Activated CD4-positive, alpha-beta T cell treated with anti-CD3 and anti-CD28 coated beads, Interleukin-2, amount 10 ng/mL, durations not matched to agents 7 days and 5 days (primary cell): ENCODE results near the gene RHOU. TPM values are rescaled to one million over a fixed set of nuclear protein-coding genes. Genes with fewer than 3 reads are reported as not detected.

Experiments
- CTCF ChIA-PET: fragments of 350-600 bp; sonication (Branson Sonifier 250); formaldehyde crosslinking; loops from one replicate; lab custom pipeline; 2021; ENCODE audit warnings: antibody characterized with exemption; lab: Charles Lee
- POLR2A ChIA-PET: fragments of 350-600 bp; sonication (Branson Sonifier 250); formaldehyde crosslinking; loops from one replicate; lab custom pipeline; 2021; ENCODE audit warnings: antibody characterized with exemption; lab: Charles Lee
- DNase-seq: peaks from one replicate; pipeline ENCODE4 v3.0.0-alpha.2; 2020
- H3K27ac Mint-ChIP-seq: one replicate; pipeline ENCODE4 v1.8.0; 2021; ENCODE audit warnings: mild to moderate bottlenecking, moderate library complexity, mixed read lengths
- H3K27me3 Mint-ChIP-seq: one replicate; pipeline ENCODE4 v1.8.0; 2021; ENCODE audit warnings: mixed read lengths
- H3K36me3 Mint-ChIP-seq: one replicate; pipeline ENCODE4 v1.8.0; 2021; ENCODE audit warnings: low read depth, mixed read lengths
- H3K4me1 Mint-ChIP-seq: one replicate; pipeline ENCODE4 v1.8.0; 2021; ENCODE audit warnings: mixed read lengths
- H3K4me3 Mint-ChIP-seq: one replicate; pipeline ENCODE4 v1.8.0; 2021; ENCODE audit warnings: mild to moderate bottlenecking, moderate library complexity, mixed read lengths
- H3K9me3 Mint-ChIP-seq: one replicate; pipeline ENCODE4 v1.8.0; 2021; ENCODE audit warnings: mixed read lengths
- total RNA-seq, 2 experiments: library from RNA; stranded (reverse); gene quantifications; one replicate each; pipeline ENCODE4 v1.2.3, GENCODE V29; 2021

Gene RHOU
- total RNA-seq, 2 experiments from 2014 or later: 7.9 to 8.4 TPM

DNA sequence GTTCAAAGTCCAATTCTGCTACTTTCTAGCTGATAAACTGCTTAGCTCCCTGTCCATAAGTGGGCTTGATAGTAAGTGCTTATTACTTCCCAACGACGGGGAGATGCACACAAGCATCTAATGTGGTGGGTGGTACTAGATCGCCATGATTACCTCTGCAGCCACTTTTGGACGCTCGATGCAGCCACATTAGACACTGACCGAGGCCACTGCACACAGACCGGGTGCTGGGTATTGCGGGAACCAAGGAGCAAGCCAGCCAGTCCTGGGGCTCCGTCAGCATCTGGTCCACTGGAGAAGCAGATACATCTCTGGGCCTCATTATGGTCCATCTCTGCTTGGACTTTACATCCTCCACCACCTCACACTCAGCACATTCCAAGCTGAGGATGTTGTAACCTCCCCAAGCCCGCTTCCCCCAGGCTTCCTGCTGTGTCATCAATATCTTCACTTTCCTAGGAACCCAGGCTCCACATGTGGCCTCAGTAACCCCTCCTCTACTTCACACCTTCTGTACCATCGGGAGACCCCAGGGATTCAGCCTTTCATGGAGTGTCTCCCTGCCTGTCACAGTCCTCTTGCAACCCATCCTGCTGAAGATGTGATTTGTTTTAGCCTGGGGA lies 48.2 kb downstream of the RHOU start:
- H3K4me1 Mint-ChIP-seq: no peaks in the 10 kb centered on the region
- H3K4me3 Mint-ChIP-seq: no peak overlapping the region
- peaks cover 4% of the 10 kb centered on the region for H3K9me3 Mint-ChIP-seq
- no peaks in the 10 kb centered on the region for H3K36me3 Mint-ChIP-seq
- ChIA-PET POLR2A (no interaction called here), CTCF (interaction anchor here (0.6 to 1.4 kb wide), 3 partner anchors 8 to 707 kb away, joined by 3 to 4 read pairs (median 3); no protein-coding TSS in a partner anchor)
- H3K27ac Mint-ChIP-seq: no peak overlapping the region
- H3K27me3 Mint-ChIP-seq: peaks cover 3% of the 10 kb centered on the region
- no peak for DNase-seq

DNA sequence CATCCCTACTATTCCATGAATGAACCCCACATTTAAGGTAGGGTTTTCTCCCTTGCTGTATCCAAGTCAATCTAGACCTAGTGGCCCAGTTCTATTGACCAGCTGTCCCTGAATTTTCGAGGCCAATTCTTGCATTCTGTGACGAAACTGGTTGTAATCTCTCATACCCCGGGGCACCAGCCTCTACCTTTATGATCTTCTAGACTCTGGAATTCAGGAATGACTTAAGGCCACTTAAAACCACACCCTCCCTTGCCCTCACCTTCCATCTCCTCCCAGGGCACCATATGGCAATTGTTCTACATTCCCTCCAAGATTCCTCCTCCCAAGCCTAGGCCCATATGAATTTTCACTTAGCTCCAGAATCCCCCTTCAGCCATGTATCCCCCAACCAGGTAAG lies 48.9 kb downstream of the RHOU start:
- CTCF ChIA-PET: interaction anchor here (1.3 to 1.4 kb wide), 2 partner anchors 9 to 23 kb away, joined by 3 read pairs; no protein-coding TSS in a partner anchor

DNA sequence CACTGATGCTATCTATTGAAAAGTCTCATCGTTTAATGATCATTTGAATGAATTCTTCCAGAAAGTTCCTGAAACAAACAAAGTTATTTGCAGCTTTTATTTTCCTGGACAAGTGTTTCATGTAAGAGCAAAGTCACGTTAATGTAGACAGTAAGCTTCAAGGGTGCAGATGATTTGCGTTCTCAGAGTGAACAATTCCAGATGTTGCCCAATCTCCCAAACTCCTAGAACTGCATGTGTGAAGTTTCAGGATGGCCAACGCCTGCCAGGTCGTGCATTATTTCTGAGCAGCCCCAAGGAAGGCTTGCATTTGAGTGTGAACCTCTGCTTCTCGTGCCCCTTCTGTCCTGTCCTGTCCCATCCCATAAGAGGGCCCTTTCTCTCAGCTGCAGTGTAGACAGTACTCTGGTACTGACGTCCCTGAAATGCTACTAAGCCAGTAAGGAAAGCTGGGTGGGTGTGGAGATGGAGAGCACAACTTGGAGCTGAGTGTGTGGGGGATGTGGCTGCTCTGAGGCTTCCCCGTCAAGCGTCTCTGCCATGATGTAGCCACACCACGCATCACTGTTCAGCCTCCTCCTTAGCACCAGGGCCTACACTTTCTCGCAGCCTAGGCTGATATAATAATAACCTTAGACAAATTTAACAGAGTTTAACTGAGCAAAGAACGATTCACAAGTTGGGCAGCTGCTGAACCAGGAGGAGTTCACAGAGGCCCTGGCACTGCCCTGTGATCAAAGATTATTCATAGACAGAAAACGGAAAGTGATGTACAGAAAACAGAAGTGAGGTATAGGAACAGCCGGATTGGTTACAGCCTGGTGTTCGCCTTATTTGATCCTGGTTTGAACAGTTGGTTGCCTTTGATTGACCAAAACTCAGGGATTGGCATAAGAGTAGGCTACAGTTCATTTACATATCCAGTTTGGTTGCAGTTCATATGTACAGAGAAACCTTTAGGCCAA lies 50.4 kb downstream of the RHOU start:
- Mint-ChIP-seq H3K9me3 (peaks cover 4% of the 10 kb centered on the region), H3K27me3 (no peaks in the 10 kb centered on the region), H3K4me3 (no peak overlapping the region), H3K36me3 (no peaks in the 10 kb centered on the region), H3K4me1 (peaks cover 7% of the 10 kb centered on the region), H3K27ac (no peak overlapping the region)
- no peak for DNase-seq
- ChIA-PET CTCF (interaction anchor here (1.0 to 1.3 kb wide), 2 partner anchors 7 to 13 kb away, joined by 3 read pairs; no protein-coding TSS in a partner anchor), POLR2A (no interaction called here)

More for the DNA sequence above, 48.9 kb downstream of the RHOU start:
- peaks cover 3% of the 10 kb centered on the region for H3K27me3 Mint-ChIP-seq
- no peaks in the 10 kb centered on the region for H3K36me3 Mint-ChIP-seq
- POLR2A ChIA-PET: no interaction called here
- peak overlapping the region; percentile 17 for H3K27ac Mint-ChIP-seq
- no peaks in the 10 kb centered on the region for H3K4me1 Mint-ChIP-seq
- H3K9me3 Mint-ChIP-seq: peaks cover 4% of the 10 kb centered on the region
- DNase-seq: no peak
- no peak overlapping the region for H3K4me3 Mint-ChIP-seq

DNA sequence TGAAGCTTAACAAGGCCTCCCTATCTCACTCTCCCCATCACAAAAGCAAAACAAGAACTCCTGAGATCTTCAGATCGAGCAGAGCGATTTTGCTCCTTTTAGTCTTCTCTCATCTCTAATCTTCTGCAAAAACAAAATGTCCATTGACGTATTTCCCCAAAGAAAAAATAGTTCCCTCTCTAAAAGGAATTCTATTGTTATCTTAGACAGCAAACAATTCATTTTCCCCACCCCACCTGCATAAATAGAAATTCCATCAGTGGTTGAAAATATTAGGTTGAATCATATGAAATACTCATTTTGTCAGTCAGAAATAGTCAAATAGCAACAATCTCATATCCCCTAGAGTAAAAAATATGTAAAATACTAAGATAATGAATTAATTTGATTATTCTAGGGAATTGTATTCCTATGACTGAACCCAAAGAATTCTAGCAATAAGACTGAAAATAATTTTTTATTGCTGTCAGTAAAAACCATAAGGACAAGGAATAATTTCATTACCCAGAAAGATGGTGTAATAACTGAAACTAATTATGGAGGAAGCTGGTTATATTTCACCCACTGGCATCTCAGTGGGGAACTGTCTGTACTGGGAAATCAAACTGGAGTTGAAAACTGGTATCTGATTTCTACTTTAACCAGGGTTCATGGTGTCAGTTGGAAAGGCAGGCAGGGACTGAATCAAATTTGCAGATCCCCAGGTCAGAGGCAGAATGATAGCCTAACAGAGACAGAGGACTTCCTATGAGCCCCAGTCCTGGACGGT lies 51.3 kb downstream of the RHOU start:
- Mint-ChIP-seq H3K4me3 (no peak overlapping the region), H3K27ac (no peak overlapping the region), H3K9me3 (peaks cover 4% of the 10 kb centered on the region), H3K27me3 (no peaks in the 10 kb centered on the region), H3K4me1 (peaks cover 13% of the 10 kb centered on the region), H3K36me3 (no peaks in the 10 kb centered on the region)
- POLR2A ChIA-PET: no interaction called here
- CTCF ChIA-PET: no interaction called here
- DNase-seq: no peak

DNA sequence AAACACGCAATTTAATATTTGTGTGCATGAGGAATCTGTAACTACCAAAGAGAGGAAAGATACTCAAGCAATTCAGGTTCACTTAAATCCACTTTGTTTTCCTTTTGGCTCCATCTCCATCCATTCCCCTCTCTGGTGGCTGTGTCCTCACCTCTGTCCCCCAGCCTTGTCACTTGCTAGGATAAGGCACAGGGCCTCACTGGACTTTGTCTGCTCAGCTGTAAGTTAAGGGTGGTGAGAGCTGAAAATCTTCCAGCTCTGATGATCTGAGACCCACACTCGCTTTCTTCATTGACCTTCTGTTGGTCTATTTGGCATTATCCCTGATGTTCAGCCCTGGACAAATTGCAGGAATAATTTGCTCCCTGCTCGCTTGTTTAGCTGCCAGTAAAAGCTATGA lies 56.5 kb downstream of the RHOU start:
- H3K4me3 Mint-ChIP-seq: no peak overlapping the region
- no peak for DNase-seq
- H3K9me3 Mint-ChIP-seq: peaks cover 4% of the 10 kb centered on the region
- no peaks in the 10 kb centered on the region for H3K27me3 Mint-ChIP-seq
- H3K36me3 Mint-ChIP-seq: no peaks in the 10 kb centered on the region
- ChIA-PET POLR2A (no interaction called here), CTCF (interaction anchor here (0.7 to 3.5 kb wide), 5 partner anchors 8 to 56 kb away, joined by 3 to 10 read pairs (median 5); partner anchors contain the start of gene RHOU)
- peaks cover 16% of the 10 kb centered on the region for H3K4me1 Mint-ChIP-seq
- no peak overlapping the region for H3K27ac Mint-ChIP-seq

DNA sequence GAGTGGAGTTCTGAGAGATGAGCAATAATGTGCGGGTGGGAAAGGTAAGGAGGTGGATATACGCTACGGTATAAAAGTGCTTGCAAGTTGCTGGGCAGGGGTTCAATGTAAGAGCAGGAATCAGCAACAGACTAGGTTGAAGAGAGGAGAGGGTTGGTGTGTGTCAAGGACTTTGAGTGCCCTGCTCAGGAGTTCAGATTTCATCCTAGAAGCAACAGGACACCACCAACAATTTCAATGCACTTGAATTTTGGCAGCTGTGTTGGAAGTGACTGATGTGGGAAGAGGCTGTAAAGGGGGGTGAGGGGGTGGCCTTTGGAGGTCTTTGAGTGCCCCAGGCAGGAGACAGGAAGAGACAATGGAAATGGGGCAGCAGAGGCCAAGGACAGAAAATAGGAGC lies 57.3 kb downstream of the RHOU start:
- peaks cover 2% of the 10 kb centered on the region for H3K36me3 Mint-ChIP-seq
- H3K27ac Mint-ChIP-seq: no peak overlapping the region
- no peak overlapping the region for H3K4me3 Mint-ChIP-seq
- DNase-seq: no peak
- H3K4me1 Mint-ChIP-seq: peaks cover 24% of the 10 kb centered on the region
- POLR2A ChIA-PET: no interaction called here
- peaks cover 8% of the 10 kb centered on the region for H3K9me3 Mint-ChIP-seq
- H3K27me3 Mint-ChIP-seq: no peaks in the 10 kb centered on the region
- CTCF ChIA-PET: interaction anchor here (0.6 to 3.5 kb wide), 3 partner anchors 8 to 239 kb away, joined by 3 to 10 read pairs (median 4); partner anchors contain the start of gene RHOU

DNA sequence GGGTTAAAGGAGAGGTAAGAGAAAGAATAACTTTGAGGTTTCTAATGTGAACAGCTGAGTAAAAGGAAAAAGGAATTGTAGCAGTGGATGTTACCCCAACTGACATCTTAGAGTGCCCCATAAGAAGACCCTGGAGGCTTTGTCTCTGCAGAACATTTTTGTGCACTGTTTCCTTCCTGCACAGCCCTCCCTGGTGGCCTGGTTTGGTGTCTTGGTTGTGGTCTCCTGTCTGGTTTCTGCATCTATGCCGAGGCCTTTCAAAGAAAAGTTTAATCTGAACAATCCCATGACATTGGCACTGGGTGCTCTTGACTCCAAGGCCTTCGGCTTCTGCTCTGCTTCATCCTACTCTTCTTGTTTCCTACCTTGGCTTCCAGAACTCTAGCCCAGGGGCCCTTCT lies 57.8 kb downstream of the RHOU start:
- ChIA-PET CTCF (interaction anchor here (0.6 to 3.5 kb wide), 3 partner anchors 8 to 238 kb away, joined by 3 to 10 read pairs (median 4); partner anchors contain the start of gene RHOU), POLR2A (no interaction called here)
- peaks cover 27% of the 10 kb centered on the region for H3K4me1 Mint-ChIP-seq
- H3K36me3 Mint-ChIP-seq: peaks cover 2% of the 10 kb centered on the region
- H3K4me3 Mint-ChIP-seq: no peak overlapping the region
- H3K27ac Mint-ChIP-seq: no peak overlapping the region
- H3K27me3 Mint-ChIP-seq: no peaks in the 10 kb centered on the region
- DNase-seq: peak; percentile 64
- H3K9me3 Mint-ChIP-seq: peaks cover 8% of the 10 kb centered on the region

DNA sequence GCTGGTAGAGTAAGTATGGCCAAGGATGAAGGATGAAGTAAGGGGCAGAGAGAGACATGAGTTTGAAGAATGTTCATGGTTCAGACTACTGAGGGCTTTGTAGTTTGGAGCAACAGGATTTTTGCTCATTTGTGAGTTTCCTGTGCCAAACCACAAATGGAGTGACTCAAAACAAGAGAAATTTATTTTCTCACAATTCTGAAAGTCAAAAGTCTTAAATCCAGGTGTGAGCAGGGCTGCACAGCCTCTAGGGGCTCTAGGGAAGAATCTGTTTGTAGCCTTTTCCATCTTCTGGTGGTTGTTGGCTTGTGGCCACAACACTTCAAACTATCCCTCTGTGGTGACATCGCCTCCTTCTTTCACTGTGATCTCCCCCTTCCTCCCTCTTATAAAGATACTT lies 58.9 kb downstream of the RHOU start:
- DNase-seq: peak; percentile 62
- ChIA-PET CTCF (interaction anchor here (1.3 to 3.5 kb wide), 6 partner anchors 8 to 58 kb away, joined by 3 to 10 read pairs (median 4); partner anchors contain the start of gene RHOU), POLR2A (interaction anchor here (1.5 kb wide), 1 partner anchor 11 kb away, joined by 4 read pairs; no protein-coding TSS in a partner anchor)
- H3K27me3 Mint-ChIP-seq: no peaks in the 10 kb centered on the region
- H3K36me3 Mint-ChIP-seq: peaks cover 6% of the 10 kb centered on the region
- H3K27ac Mint-ChIP-seq: no peak overlapping the region
- H3K9me3 Mint-ChIP-seq: peaks cover 10% of the 10 kb centered on the region
- no peak overlapping the region for H3K4me3 Mint-ChIP-seq
- H3K4me1 Mint-ChIP-seq: peaks cover 32% of the 10 kb centered on the region

DNA sequence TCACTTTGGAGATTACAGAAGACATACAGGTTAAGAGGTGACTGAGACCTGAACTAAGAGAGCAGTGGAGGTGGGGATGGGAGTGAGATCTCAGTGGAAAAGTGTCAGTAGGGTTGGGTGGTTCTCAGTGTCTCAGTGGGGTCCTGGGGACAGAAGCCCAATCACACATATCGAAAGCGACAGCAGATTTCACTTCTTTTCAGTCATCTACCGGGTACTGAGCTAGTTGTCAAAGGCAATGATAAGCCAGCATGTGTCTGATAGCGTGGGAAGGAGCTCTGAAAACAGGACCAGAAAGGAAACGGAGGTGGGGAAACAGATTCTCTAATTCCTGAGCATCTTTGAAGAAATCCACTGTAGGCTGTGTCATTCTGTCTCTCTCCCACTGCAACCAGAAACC lies 59.5 kb downstream of the RHOU start:
- Mint-ChIP-seq H3K27me3 (no peaks in the 10 kb centered on the region), H3K9me3 (peaks cover 15% of the 10 kb centered on the region), H3K4me3 (no peak overlapping the region), H3K27ac (no peak overlapping the region), H3K36me3 (peaks cover 10% of the 10 kb centered on the region), H3K4me1 (peaks cover 37% of the 10 kb centered on the region)
- ChIA-PET CTCF (interaction anchor here (0.9 to 3.5 kb wide), 8 partner anchors 8 to 59 kb away, joined by 3 to 10 read pairs (median 4); partner anchors contain the start of gene RHOU), POLR2A (interaction anchor here (1.5 kb wide), 1 partner anchor 10 kb away, joined by 4 read pairs; no protein-coding TSS in a partner anchor)
- peak; percentile 29 for DNase-seq

DNA sequence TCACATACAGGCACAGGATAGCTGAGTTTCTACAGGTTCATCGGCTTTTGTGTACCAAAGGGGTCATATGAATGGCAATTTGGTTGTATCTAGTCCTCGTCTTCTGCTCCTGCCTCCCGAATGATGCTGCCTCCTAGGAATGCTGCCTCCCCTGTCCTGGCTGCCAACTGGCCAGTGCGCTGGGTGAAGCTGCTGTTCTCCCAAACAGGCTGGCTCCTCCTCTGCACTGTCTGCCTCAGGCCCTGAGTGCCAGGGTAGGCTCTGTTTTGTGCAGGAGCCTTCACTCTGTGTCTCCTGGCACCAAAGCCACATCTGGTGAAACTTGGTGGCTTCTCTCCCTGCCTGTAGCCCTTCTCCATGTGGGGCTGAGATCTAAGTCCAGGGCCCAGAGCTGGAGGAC lies 60.3 kb downstream of the RHOU start:
- CTCF ChIA-PET: interaction anchor here (0.9 to 1.8 kb wide), 4 partner anchors 9 to 16 kb away, joined by 3 to 8 read pairs (median 3); no protein-coding TSS in a partner anchor
- Mint-ChIP-seq H3K4me3 (peak overlapping the region; percentile 15), H3K27ac (peak overlapping the region; percentile 75)

More for the DNA sequence above, 60.3 kb downstream of the RHOU start:
- Mint-ChIP-seq H3K27me3 (no peaks in the 10 kb centered on the region), H3K9me3 (peaks cover 19% of the 10 kb centered on the region), H3K4me1 (peaks cover 36% of the 10 kb centered on the region), H3K36me3 (peaks cover 16% of the 10 kb centered on the region)
- POLR2A ChIA-PET: no interaction called here
- DNase-seq: no peak
